H9 (cell line): ENCODE measurements around the gene ANKRD13B. TPM values are rescaled to one million over a fixed set of nuclear protein-coding genes. Genes with fewer than 3 reads are reported as not detected.

ENCODE experiments used
- DNase-seq: peaks from one replicate; pipeline ENCODE4 v3.0.0-alpha.2; 2017
- H2AFZ ChIP-seq: one replicate; pipeline ENCODE4 v1.6.1; 2013; ENCODE audit warnings: mild to moderate bottlenecking, low read length, control low read depth, moderate library complexity
- H2AK5ac ChIP-seq: 2 replicates; pipeline ENCODE4 v1.6.1; 2013; ENCODE audit warnings: low read length, control low read depth, mixed read lengths; ENCODE audit not compliant: insufficient read length
- H2BK120ac ChIP-seq: one replicate; pipeline ENCODE4 v1.6.1; 2013; ENCODE audit warnings: low read depth, mild to moderate bottlenecking, low read length, control low read depth, inconsistent platforms; ENCODE audit not compliant: poor library complexity, severe bottlenecking
- H2BK12ac ChIP-seq: 2 replicates; pipeline ENCODE4 v1.6.1; 2013; ENCODE audit warnings: low read length, control low read depth, mixed read lengths, low read depth; ENCODE audit not compliant: insufficient read length
- H2BK15ac ChIP-seq: 2 replicates; pipeline ENCODE4 v1.6.1; 2013; ENCODE audit warnings: low read depth, low read length, control low read depth
- H2BK20ac ChIP-seq: one replicate; pipeline ENCODE4 v1.6.1; 2013; ENCODE audit warnings: low read depth, mild to moderate bottlenecking, low read length, control low read depth, inconsistent platforms; ENCODE audit not compliant: poor library complexity, severe bottlenecking
- H2BK5ac ChIP-seq: 2 replicates; pipeline ENCODE4 v1.6.1; 2013; ENCODE audit warnings: low read length, control low read depth, mixed read lengths; ENCODE audit not compliant: insufficient read length
- H3K14ac ChIP-seq: 2 replicates; pipeline ENCODE4 v1.6.1; 2013; ENCODE audit warnings: low read length, control low read depth; ENCODE audit not compliant: insufficient read depth
- H3K18ac ChIP-seq: 2 replicates; pipeline ENCODE4 v1.6.1; 2013; ENCODE audit warnings: low read depth, mild to moderate bottlenecking, mixed read lengths, low read length, control low read depth; ENCODE audit not compliant: insufficient read length
- H3K23ac ChIP-seq: 2 replicates; pipeline ENCODE4 v1.6.1; 2013; ENCODE audit warnings: low read length, control low read depth, mixed read lengths, low read depth; ENCODE audit not compliant: insufficient read length
- H3K23me2 ChIP-seq: 2 replicates; pipeline ENCODE4 v1.6.1; 2013; ENCODE audit warnings: low read depth, mild to moderate bottlenecking, mixed read lengths, low read length, control low read depth; ENCODE audit not compliant: insufficient read length, poor library complexity, severe bottlenecking
- H3K27ac ChIP-seq: 2 replicates; pipeline ENCODE4 v1.5.1; 2013; ENCODE audit warnings: low read length, control low read depth, mixed read lengths, low read depth; ENCODE audit not compliant: insufficient read length
- H3K27me3 ChIP-seq: 2 replicates; pipeline ENCODE4 v1.6.1; 2013; ENCODE audit warnings: low read length, control low read depth, inconsistent platforms; ENCODE audit not compliant: insufficient read depth
- H3K4ac ChIP-seq: 2 replicates; pipeline ENCODE4 v1.6.1; 2013; ENCODE audit warnings: low read depth, mild to moderate bottlenecking, control low read depth, inconsistent platforms, low read length, moderate library complexity
- H3K4me1 ChIP-seq: 2 replicates; pipeline ENCODE4 v1.6.1; 2013; ENCODE audit warnings: low read length, control low read depth, inconsistent platforms; ENCODE audit not compliant: insufficient read depth
- H3K4me2 ChIP-seq: 2 replicates; pipeline ENCODE4 v1.6.1; 2013; ENCODE audit warnings: low read length, control low read depth, mixed read lengths; ENCODE audit not compliant: insufficient read length, insufficient read depth
- H3K56ac ChIP-seq: 2 replicates; pipeline ENCODE4 v1.6.1; 2013; ENCODE audit warnings: low read depth, mild to moderate bottlenecking, mixed read lengths, low read length, control low read depth; ENCODE audit not compliant: insufficient read length
- H3K79me1 ChIP-seq: 2 replicates; pipeline ENCODE4 v1.6.1; 2013; ENCODE audit warnings: low read depth, mild to moderate bottlenecking, moderate library complexity, low read length, control low read depth, inconsistent platforms; ENCODE audit not compliant: insufficient read depth, poor library complexity, severe bottlenecking
- H3K79me2 ChIP-seq: 2 replicates; pipeline ENCODE4 v1.6.1; 2013; ENCODE audit warnings: low read length, control low read depth, inconsistent platforms; ENCODE audit not compliant: insufficient read depth
- H3K9ac ChIP-seq: 2 replicates; pipeline ENCODE4 v1.6.1; 2013; ENCODE audit warnings: low read length, control low read depth, mixed read lengths; ENCODE audit not compliant: insufficient read length; ENCODE audit errors: extremely low read depth
- H3K9me3 ChIP-seq: one replicate; pipeline ENCODE4 v1.6.1; 2013; ENCODE audit warnings: low read depth, low read length, inconsistent platforms; ENCODE audit not compliant: control insufficient read depth
- H3T11ph ChIP-seq: one replicate; pipeline ENCODE4 v1.6.1; 2013; ENCODE audit warnings: mild to moderate bottlenecking, low read length, control low read depth, inconsistent platforms
- H4K20me1 ChIP-seq: one replicate; pipeline ENCODE4 v1.6.1; 2013; ENCODE audit not compliant: control insufficient read depth, insufficient read length, insufficient read depth
- H4K5ac ChIP-seq: 2 replicates; pipeline ENCODE4 v1.6.1; 2013; ENCODE audit warnings: low read depth, mild to moderate bottlenecking, mixed read lengths, low read length, control low read depth; ENCODE audit not compliant: insufficient read length
- H4K8ac ChIP-seq: replicated peaks from 2 replicates; pipeline ENCODE4 v1.6.1; 2013; ENCODE audit warnings: low read length, control low read depth, mixed read lengths, low read depth; ENCODE audit not compliant: insufficient read length
- H4K91ac ChIP-seq: 2 replicates; pipeline ENCODE4 v1.6.1; 2013; ENCODE audit warnings: low read depth, mild to moderate bottlenecking, moderate library complexity, mixed read lengths, low read length, control low read depth; ENCODE audit not compliant: insufficient read length
- H3K27ac Mint-ChIP-seq, 3 experiments: 2 replicates in 2 of 3; 3 replicates in 1 of 3; pipeline ENCODE4 v1.8.0; 2020 to 2021; ENCODE audit warnings: mixed read lengths in 3 of 3, mild to moderate bottlenecking in 1 of 3, moderate library complexity in 1 of 3
- H3K27me3 Mint-ChIP-seq: 2 replicates; pipeline ENCODE4 v1.8.0; 2021; ENCODE audit warnings: low read depth, mild to moderate bottlenecking, moderate library complexity, mixed read lengths
- H3K36me3 Mint-ChIP-seq, 3 experiments: 2 replicates in 2 of 3; 3 replicates in 1 of 3; pipeline ENCODE4 v1.8.0; 2020 to 2021; ENCODE audit warnings: low read depth in 3 of 3, mixed read lengths in 3 of 3; ENCODE audit not compliant: insufficient read depth in 1 of 3
- H3K4me1 Mint-ChIP-seq, 2 experiments: 2 replicates each; pipeline ENCODE4 v1.8.0; 2020; ENCODE audit warnings: mixed read lengths in 2 of 2
- H3K4me3 Mint-ChIP-seq, 2 experiments: 2 replicates in 1 of 2; 3 replicates in 1 of 2; pipeline ENCODE4 v1.8.0; 2020 to 2021; ENCODE audit warnings: mild to moderate bottlenecking in 2 of 2, mixed read lengths in 2 of 2, moderate library complexity in 1 of 2
- H3K9me3 Mint-ChIP-seq, 2 experiments: 2 replicates in 1 of 2; 3 replicates in 1 of 2; pipeline ENCODE4 v1.8.0; 2020; ENCODE audit warnings: mild to moderate bottlenecking in 2 of 2, mixed read lengths in 2 of 2, moderate library complexity in 1 of 2
- CTCF ChIP-seq: fragments of 200-600 bp; sonication (generic); conservative IDR thresholded peaks from 3 replicates; pipeline ENCODE4 v1.8.0; 2021; ENCODE audit warnings: antibody characterized with exemption, mild to moderate bottlenecking
- WGBS: extraction: QIAGEN DNeasy Blood & Tissue Kit; methylation state at CpG from one replicate; pipeline ENCODE4 v1.1.7; 2013; ENCODE audit warnings: missing lambda C conversion rate, low lambda C conversion rate, mixed read lengths; ENCODE audit not compliant: insufficient read length; ENCODE audit errors: extremely low coverage; 5-methylcytosine and 5-hydroxymethylcytosine counted together
- total RNA-seq: library from RNA; stranded (reverse); gene quantifications from 2 replicates; pipeline ENCODE4 v1.2.1, GENCODE V29; 2021

Gene ANKRD13B
- total RNA-seq, 1 experiment from 2014 or later, result 24.2 TPM

DNA sequence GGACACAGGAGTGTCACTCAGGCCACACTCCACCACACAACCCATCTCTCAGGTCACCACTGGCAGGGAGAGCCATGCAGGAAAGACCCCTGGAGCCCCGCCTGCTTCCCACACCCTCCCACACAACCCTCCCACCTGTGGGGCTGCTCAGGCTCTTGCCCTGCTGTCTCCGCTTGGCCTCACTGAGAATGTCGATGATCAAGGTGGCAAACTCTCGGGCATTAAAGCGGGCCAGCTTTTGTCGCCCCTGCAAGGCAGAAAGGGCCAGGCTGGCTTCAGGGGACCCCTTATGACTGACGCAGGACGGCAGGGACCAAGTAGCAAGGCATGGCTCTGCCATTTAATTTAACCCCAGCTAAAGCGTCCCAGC is 15.9 kb upstream of the ANKRD13B start:
- H3T11ph ChIP-seq, result no peak overlapping the region
- peaks cover 19 to 64% (median 50%) of the 10 kb centered on the region in 3 experiments for H3K36me3 Mint-ChIP-seq
- H3K56ac ChIP-seq, result no peak overlapping the region
- no peak overlapping the region for H2BK15ac ChIP-seq
- peaks cover 2% of the 10 kb centered on the region for H4K20me1 ChIP-seq
- no peak overlapping the region for H2BK120ac ChIP-seq
- H3K9ac ChIP-seq, result no peak overlapping the region
- no peak for DNase-seq
- H3K9me3 Mint-ChIP-seq, result no peaks in the 10 kb centered on the region
- H4K5ac ChIP-seq, result no peak overlapping the region
- H3K23ac ChIP-seq, result no peak overlapping the region
- TF ChIP-seq CTCF, result no peak
- no peak overlapping the region for H3K18ac ChIP-seq
- H2BK20ac ChIP-seq, result no peak overlapping the region
- no peak overlapping the region for H2AK5ac ChIP-seq
- H3K4me2 ChIP-seq, result no peak overlapping the region
- H3K79me2 ChIP-seq, result no peaks in the 10 kb centered on the region
- H3K27ac Mint-ChIP-seq, result no peak overlapping the region
- no peak overlapping the region for H4K91ac ChIP-seq
- H2BK5ac ChIP-seq, result no peak overlapping the region
- no peak overlapping the region for H3K4ac ChIP-seq
- no peaks in the 10 kb centered on the region for H3K9me3 ChIP-seq
- H3K27me3 Mint-ChIP-seq, result peaks cover under 1% of the 10 kb centered on the region; the same call in 1 of the 2 replicates
- no peak overlapping the region for H2BK12ac ChIP-seq
- no peaks in the 10 kb centered on the region for H3K4me1 ChIP-seq
- H3K4me1 Mint-ChIP-seq, result peaks cover 2 to 13% of the 10 kb centered on the region in 2 experiments
- H4K8ac ChIP-seq, result no peak overlapping the region
- H3K27ac ChIP-seq, result no peak overlapping the region
- no peaks in the 10 kb centered on the region for H3K27me3 ChIP-seq
- H3K23me2 ChIP-seq, result peaks cover 2% of the 10 kb centered on the region
- H2AFZ ChIP-seq, result no peak overlapping the region
- no peak overlapping the region for H3K14ac ChIP-seq
- no CpG with 5 or more reads among the region's 9 CpGs for WGBS
- no peaks in the 10 kb centered on the region for H3K79me1 ChIP-seq
- no peak overlapping the region for H3K4me3 Mint-ChIP-seq
